Prostate gland (tissue), 2 donors: ENCODE results near the gene PLEK. TPM values are rescaled to one million over a fixed set of nuclear protein-coding genes. Genes with fewer than 3 reads are reported as not detected.

ENCODE experiments used
- DNase-seq: peaks from one replicate; pipeline ENCODE4 v3.0.0-alpha.2; 2019; ENCODE audit warnings: low spot score
- H3K27ac ChIP-seq, 2 donors: fragments of 200-600 bp; sonication (generic); 2 replicates each; pipeline ENCODE4 v1.5.1; 2017 to 2019
- H3K27me3 ChIP-seq: fragments of 200-600 bp; sonication (generic); replicated peaks from 2 replicates; pipeline ENCODE4 v1.5.1; 2019; ENCODE audit not compliant: insufficient read depth
- H3K36me3 ChIP-seq, 2 donors: fragments of 200-600 bp; sonication (generic); 1 replicate in 1 of 2; 2 replicates in 1 of 2; pipeline versions ENCODE4 v1.5.1 to v1.8.1; 2017 to 2019
- H3K4me1 ChIP-seq: fragments of 200-600 bp; sonication (generic); replicated peaks from 2 replicates; pipeline ENCODE4 v1.5.1; 2019
- H3K4me3 ChIP-seq, 2 donors: fragments of 200-600 bp; sonication (generic); 2 replicates each; pipeline ENCODE4 v1.5.1; 2017 to 2019
- H3K9me3 ChIP-seq: fragments of 200-600 bp; sonication (generic); 2 replicates; pipeline ENCODE4 v1.5.1; 2017
- POLR2A ChIP-seq: fragments of 450-650 bp; IDR thresholded peaks from one replicate; pipeline ENCODE4 v1.6.1; 2016; ENCODE audit warnings: antibody characterized with exemption, mild to moderate bottlenecking
- POLR2AphosphoS5 ChIP-seq: sonication (generic); formaldehyde crosslinking; IDR thresholded peaks from one replicate; pipeline ENCODE4 v1.6.1; 2017; ENCODE audit warnings: antibody characterized with exemption
- WGBS: methylation state at CpG from one replicate; pipeline ENCODE4 v1.1.5; 2018; 5-methylcytosine and 5-hydroxymethylcytosine counted together
- intact Hi-C: fragments of 100-400 bp; cut with DNase I; formaldehyde crosslinking; loops from one replicate; pipeline ENCODE4 v1.14.2; 2022
- total RNA-seq, 2 donors: library from RNA; depleted of rRNA; stranded (reverse); fragments of >200 nt; gene quantifications; one replicate each; pipeline ENCODE4 v1.1.0, GENCODE V29; 2016
- TF ChIP-seq, protein P1 (sequence below), 4 experiments: fragments of 200-600 bp in 2 of 4; fragments of 450-650 bp in 2 of 4; sonication (generic) in 2 of 4; IDR thresholded peaks; 1 replicate in 3 of 4; 2 replicates in 1 of 4; pipeline ENCODE4 v1.5.1; 2016 to 2019; ENCODE audit warnings: antibody characterized with exemption in 4 of 4, mild to moderate bottlenecking in 2 of 4, moderate library complexity in 2 of 4

Gene PLEK
- total RNA-seq, 2 donors from 2014 or later, result 0.59 to 2.1 TPM

DNA sequence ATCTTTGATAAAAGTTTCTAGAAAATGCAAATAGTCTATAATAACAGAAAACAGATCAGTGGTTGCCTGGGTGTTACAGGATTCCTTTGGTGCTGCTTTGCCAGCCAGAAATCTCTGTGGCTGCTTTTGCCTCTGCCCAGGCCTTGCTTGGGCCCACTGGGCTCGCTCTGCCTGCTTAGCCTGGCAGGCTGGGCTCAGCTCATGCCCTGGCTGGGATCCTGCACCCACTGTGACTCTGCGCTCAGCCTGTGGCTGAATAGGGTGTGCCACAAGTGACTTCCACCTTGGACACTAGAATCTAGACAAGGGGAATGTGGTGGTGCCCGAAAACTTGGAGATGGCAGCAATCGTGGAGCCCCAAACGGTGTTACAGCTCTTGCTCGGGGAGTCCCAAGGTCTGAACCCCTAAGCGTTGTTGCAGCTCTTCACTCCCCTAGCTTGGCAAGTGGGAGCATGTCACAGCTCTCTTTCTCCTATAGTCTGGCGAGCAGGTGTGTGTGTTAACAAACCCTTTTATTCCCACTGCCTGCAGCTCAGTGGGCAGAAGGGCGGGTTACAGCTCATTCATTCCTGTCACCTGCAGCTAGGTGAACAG lies 51.1 kb downstream of the PLEK start:
- WGBS, result 58% methylated on average over 7 of the region's 9 CpGs
- Histone ChIP-seq H3K4me1 (no peaks in the 10 kb centered on the region), H3K27ac (no peak overlapping the region), H3K9me3 (no peaks in the 10 kb centered on the region), H3K4me3 (no peak overlapping the region), H3K36me3 (no peaks in the 10 kb centered on the region), H3K27me3 (no peaks in the 10 kb centered on the region)
- DNase-seq, result no peak
- intact Hi-C loops, result no loop called here
- TF ChIP-seq, protein P1, sequence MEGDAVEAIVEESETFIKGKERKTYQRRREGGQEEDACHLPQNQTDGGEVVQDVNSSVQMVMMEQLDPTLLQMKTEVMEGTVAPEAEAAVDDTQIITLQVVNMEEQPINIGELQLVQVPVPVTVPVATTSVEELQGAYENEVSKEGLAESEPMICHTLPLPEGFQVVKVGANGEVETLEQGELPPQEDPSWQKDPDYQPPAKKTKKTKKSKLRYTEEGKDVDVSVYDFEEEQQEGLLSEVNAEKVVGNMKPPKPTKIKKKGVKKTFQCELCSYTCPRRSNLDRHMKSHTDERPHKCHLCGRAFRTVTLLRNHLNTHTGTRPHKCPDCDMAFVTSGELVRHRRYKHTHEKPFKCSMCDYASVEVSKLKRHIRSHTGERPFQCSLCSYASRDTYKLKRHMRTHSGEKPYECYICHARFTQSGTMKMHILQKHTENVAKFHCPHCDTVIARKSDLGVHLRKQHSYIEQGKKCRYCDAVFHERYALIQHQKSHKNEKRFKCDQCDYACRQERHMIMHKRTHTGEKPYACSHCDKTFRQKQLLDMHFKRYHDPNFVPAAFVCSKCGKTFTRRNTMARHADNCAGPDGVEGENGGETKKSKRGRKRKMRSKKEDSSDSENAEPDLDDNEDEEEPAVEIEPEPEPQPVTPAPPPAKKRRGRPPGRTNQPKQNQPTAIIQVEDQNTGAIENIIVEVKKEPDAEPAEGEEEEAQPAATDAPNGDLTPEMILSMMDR (IDR thresholded peaks at IDR 0.05), result no peak
- TF ChIP-seq POLR2AphosphoS5 (no peak), POLR2A (no peak)

DNA sequence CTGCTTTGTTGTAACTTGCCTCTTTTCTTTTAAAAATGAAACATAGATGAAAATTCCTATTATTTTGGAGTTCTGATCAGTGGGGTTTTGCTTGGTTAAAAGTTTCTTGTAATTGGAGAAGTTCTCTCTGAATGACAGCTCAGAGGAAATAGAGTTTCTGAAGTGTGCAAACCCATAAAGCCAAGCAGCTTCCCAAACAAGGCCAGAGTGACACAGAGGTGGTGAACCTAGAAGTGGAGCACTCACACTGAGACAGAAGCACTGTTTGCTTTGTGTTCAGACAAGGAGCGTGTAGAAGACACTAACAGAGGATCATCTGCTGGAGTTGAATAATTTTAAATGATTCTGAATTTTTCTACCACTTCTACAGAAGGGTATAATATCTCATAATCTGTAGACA lies 52.8 kb downstream of the PLEK start:
- Histone ChIP-seq H3K9me3 (no peaks in the 10 kb centered on the region), H3K36me3 (no peaks in the 10 kb centered on the region), H3K4me1 (no peaks in the 10 kb centered on the region), H3K27ac (no peak overlapping the region), H3K27me3 (no peaks in the 10 kb centered on the region), H3K4me3 (no peak overlapping the region)
- DNase-seq, result no peak
- WGBS, result 42% methylated on average over 1 of the region's 1 CpG
- intact Hi-C loops, result no loop called here
- TF ChIP-seq, protein P1 (IDR thresholded peaks at IDR 0.05), result no peak
- TF ChIP-seq POLR2A, result no peak
- TF ChIP-seq POLR2AphosphoS5, result no peak

DNA sequence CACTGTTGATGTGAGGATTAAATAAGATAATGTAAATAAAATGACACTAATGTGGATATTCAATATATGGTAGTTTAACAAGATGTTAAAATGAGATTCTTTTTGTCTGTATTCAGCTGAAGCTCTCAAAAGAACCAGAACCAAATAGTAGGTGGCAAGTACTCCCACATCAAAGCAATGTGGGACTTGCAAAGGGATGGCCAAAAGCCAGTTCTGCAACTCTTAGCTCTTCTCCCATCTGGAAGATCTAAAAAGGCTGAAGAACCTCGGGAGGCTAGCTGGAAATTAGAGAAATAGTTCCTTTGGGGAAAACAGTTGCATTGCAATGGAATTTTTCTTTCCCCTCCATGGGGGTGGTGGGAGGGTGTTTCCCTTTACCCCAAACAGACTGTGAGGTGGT lies 53.3 kb downstream of the PLEK start:
- TF ChIP-seq POLR2A, result no peak
- TF ChIP-seq POLR2AphosphoS5, result no peak
- TF ChIP-seq, protein P1 (IDR thresholded peaks at IDR 0.05), result no peak
- no peaks in the 10 kb centered on the region for H3K9me3 ChIP-seq
- no peaks in the 10 kb centered on the region for H3K27me3 ChIP-seq
- WGBS, result 63% methylated on average over 1 of the region's 1 CpG
- intact Hi-C loops, result no loop called here
- H3K4me3 ChIP-seq, result no peak overlapping the region
- H3K36me3 ChIP-seq, result no peaks in the 10 kb centered on the region
- no peak for DNase-seq
- no peak overlapping the region for H3K27ac ChIP-seq
- no peaks in the 10 kb centered on the region for H3K4me1 ChIP-seq

DNA sequence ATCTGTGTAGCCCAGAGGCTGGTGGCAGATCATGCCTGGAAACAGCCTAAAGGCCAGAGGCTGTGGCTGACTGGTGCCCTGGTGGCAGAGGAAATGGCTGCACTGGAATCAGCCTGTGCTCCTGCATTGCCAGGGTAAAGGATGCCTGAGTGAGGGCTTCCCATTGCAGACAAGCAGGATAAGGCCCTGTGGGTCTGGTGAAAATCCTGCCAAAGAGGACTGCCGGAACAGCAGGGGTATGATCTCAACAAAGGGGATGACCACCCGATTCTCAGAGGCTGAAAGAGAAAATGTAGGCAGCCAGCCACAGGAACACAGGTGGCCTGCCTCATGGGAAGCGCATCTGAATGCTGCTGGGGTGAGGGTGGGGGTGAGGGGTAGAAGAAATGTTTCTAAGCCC lies 53.8 kb downstream of the PLEK start:
- no peaks in the 10 kb centered on the region for H3K9me3 ChIP-seq
- no peaks in the 10 kb centered on the region for H3K36me3 ChIP-seq
- WGBS, result 78% methylated on average over 3 of the region's 3 CpGs
- H3K4me1 ChIP-seq, result no peaks in the 10 kb centered on the region
- no peak for DNase-seq
- H3K4me3 ChIP-seq, result no peak overlapping the region
- TF ChIP-seq POLR2AphosphoS5 (no peak), POLR2A (no peak)
- TF ChIP-seq, protein P1 (IDR thresholded peaks at IDR 0.05), result no peak
- no peak overlapping the region for H3K27ac ChIP-seq
- no peaks in the 10 kb centered on the region for H3K27me3 ChIP-seq
- intact Hi-C loops, result no loop called here

DNA sequence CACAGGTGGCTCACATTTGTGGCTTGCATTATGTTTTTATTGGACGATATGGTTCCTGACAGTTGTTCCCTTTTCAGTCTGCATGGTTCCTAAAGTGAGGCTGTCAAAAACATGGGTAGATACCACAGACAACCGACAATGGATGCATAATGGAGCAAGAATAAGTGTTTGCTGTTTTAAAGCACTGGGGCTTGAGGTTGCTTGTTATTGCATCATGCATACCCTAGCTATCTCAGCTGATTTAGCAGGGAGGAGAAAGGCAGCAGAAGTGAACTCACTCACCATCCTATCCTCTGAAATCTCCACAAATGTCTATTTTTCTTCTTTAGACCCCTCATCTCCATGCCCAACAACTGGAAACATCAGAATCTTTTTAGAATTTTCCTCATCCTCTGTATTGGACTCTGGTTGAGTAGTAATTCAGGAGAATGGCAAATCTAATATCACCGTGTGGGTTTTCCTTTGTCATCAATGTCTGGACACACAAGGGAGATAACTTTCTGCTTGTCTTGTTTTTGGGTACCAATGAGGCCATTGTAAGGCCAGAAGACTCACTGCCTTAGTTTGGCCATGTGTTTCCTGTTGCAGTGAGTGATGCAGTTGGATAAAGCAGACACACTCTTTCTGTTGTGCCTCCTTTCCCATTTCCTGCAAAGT lies 55.3 kb downstream of the PLEK start:
- Histone ChIP-seq H3K27ac (no peak overlapping the region), H3K4me1 (no peaks in the 10 kb centered on the region), H3K27me3 (no peaks in the 10 kb centered on the region), H3K36me3 (no peaks in the 10 kb centered on the region), H3K9me3 (no peaks in the 10 kb centered on the region), H3K4me3 (no peak overlapping the region)
- TF ChIP-seq, protein P1 (IDR thresholded peaks at IDR 0.05), result no peak
- TF ChIP-seq POLR2AphosphoS5 (no peak), POLR2A (no peak)
- WGBS, result 81% methylated on average over 3 of the region's 3 CpGs
- no peak for DNase-seq
- intact Hi-C loops, result no loop called here
